C4-2B (cell line): Measurements from ENCODE around the gene TBC1D9.

Experiments
- CTCF ChIP-seq: fragments of 450-650 bp; conservative IDR thresholded peaks from 2 replicates; pipeline ENCODE4 v1.5.1; 2017; ENCODE audit warnings: mild to moderate bottlenecking
- ZFX ChIP-seq: fragments of 450-650 bp; IDR thresholded peaks from 2 replicates; pipeline ENCODE4 v1.6.1; 2017

- TF ChIP-seq CTCF (no peak), ZFX (no peak)
Measured at GRCh38 chr4:140740422-140740821, 15.8 kb downstream of the TBC1D9 start.
